ENCODE measurements around the gene RPS6KA2.

DNA sequence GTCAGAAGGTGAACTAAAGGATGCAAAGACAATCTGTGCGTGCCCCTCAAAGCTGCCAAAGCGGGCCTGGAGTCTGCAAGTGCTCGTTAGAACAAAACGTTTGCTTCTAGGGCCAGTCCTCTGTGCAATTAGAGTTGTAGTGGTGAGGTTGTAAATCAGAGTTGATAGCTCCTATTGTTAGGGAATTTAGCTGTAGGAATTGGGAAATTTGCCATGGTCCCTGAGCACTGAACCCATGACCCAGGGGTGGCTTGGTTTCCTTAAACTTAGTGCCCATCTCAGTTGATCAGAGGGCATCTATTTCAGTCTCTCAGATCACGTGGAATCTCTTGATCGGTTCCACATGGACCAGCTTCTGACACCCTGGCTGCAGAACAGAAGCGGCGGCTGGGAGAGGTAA is 18.8 kb upstream of the RPS6KA2 start:
- no peak for TF ChIP-seq POLR2A (IDR thresholded peaks at IDR 0.05)
- TF ChIP-seq, protein P1, sequence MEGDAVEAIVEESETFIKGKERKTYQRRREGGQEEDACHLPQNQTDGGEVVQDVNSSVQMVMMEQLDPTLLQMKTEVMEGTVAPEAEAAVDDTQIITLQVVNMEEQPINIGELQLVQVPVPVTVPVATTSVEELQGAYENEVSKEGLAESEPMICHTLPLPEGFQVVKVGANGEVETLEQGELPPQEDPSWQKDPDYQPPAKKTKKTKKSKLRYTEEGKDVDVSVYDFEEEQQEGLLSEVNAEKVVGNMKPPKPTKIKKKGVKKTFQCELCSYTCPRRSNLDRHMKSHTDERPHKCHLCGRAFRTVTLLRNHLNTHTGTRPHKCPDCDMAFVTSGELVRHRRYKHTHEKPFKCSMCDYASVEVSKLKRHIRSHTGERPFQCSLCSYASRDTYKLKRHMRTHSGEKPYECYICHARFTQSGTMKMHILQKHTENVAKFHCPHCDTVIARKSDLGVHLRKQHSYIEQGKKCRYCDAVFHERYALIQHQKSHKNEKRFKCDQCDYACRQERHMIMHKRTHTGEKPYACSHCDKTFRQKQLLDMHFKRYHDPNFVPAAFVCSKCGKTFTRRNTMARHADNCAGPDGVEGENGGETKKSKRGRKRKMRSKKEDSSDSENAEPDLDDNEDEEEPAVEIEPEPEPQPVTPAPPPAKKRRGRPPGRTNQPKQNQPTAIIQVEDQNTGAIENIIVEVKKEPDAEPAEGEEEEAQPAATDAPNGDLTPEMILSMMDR (IDR thresholded peaks at IDR 0.05) = no peak
